Cardiac fibroblast (primary cell): ENCODE measurements around the gene ASIC3.
A peak's percentile ranks its signal among the peaks of the same experiment; 100 is the strongest.

Experiments
- DNase-seq, 2 donors: peaks; one replicate each; pipeline versions ENCODE4 v3.0.0 to v3.0.0-alpha.2; 2010; ENCODE audit warnings: low read depth in 2 of 2
- H3K4me3 ChIP-seq, 2 donors: replicated peaks in 1 of 2; 1 replicate in 1 of 2; 2 replicates in 1 of 2; pipeline ENCODE4 v1.5.1; 2011; ENCODE audit warnings: low read depth in 2 of 2, low read length in 2 of 2, mild to moderate bottlenecking in 2 of 2, moderate library complexity in 1 of 2
- TF ChIP-seq, protein P1 (sequence below): IDR thresholded peaks from one replicate; pipeline ENCODE4 v1.5.1; 2011; ENCODE audit warnings: low read depth, mild to moderate bottlenecking, low read length, inconsistent platforms

The ASIC3 gene

DNA sequence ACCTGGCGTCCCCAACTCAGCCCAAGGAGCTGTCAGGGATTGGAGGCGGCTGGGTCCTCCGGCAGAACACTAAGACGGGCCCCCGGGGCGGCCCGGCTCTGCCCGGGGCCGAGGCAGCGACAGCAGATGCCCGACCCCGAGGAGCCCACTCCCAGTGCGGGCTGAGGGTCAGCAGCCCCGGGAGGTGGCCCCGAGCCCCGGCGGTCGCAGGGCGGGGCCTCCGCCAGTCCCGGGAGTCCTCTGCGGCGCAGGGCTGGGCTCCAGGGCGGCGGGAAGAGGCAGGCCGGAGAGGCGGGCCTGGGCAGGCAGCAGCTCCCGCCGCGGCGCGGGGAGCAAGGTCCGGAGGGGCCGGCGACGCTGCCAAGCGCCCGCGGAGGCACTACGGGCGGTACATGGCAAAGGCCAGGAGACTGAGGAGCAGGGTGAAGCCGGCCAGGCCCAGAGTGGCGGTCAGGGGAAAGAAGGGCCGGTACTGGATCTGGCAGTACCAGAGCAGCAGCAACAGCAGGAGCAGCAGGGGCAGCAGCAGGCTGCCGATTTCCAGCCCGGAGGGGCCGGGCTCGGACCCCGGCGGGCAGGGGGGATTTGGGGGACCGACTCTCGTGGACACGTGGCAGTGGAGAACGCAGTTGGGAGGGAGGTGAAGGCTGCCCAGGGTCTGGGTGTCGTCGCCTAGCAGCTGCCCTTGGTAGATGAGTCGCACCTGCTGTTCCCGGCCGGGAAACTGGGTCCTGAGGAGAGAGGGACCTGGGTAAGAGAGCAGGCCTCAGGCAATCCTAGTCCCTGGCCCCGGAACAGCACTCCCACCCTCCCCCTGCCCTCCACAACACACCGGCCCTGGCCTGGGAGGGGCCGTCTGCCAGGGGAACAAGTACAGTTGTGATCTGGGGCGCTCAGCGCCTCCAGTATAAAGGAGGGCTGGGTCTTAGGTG, 33.1 kb downstream of the ASIC3 start:
- peak overlapping the region; percentile 35 to 76 for H3K4me3 ChIP-seq
- TF ChIP-seq, protein P1, sequence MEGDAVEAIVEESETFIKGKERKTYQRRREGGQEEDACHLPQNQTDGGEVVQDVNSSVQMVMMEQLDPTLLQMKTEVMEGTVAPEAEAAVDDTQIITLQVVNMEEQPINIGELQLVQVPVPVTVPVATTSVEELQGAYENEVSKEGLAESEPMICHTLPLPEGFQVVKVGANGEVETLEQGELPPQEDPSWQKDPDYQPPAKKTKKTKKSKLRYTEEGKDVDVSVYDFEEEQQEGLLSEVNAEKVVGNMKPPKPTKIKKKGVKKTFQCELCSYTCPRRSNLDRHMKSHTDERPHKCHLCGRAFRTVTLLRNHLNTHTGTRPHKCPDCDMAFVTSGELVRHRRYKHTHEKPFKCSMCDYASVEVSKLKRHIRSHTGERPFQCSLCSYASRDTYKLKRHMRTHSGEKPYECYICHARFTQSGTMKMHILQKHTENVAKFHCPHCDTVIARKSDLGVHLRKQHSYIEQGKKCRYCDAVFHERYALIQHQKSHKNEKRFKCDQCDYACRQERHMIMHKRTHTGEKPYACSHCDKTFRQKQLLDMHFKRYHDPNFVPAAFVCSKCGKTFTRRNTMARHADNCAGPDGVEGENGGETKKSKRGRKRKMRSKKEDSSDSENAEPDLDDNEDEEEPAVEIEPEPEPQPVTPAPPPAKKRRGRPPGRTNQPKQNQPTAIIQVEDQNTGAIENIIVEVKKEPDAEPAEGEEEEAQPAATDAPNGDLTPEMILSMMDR = no peak
- DNase-seq = peak in 1 of 2 donors; percentile 34

DNA sequence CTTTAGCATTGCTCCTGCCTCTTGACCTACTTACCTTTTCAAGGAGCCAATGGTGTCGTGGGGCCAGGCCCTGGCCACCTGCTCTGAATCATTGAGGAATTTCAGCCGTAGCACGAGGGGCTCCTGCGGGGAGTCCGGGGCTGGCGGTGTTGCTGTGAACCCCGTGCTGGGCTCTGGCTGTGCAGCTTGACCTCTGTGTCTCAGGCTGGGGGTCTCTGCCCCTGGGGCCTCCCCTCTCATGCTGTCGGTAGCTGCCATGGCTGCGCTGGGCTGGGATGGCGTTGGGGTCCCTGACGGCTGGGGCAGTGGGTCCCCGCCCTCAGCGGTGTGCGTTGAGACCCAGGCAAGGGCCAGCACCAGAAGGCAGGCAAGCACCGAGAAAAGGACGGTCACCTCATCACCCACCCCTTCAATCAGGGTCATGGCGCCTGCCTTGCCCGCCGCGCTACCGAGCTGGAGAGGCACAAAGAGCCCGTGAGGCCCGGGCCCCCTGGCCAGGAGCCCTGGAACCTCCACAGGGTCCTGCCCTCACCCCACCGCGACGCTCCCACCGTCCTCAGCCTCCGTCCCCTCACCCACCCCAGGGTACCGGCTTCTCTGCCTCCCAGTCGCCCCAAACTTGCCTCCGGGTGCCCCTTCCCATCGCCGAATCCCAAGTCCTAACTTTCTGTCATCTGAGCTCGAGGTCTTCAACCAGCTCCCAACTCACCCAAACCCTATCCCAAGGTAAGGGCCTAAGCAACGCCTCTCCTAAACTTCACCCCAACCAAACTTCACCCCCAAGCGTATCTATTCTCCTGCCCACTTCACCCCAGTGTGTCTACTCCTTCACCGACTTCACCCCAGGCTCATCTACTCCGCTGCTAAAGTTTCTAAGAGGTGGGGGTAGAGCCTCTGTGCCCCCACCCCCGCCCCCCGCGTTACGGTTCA, 34.1 kb downstream of the ASIC3 start:
- DNase-seq = no peak
- TF ChIP-seq, protein P1 = no peak

DNA sequence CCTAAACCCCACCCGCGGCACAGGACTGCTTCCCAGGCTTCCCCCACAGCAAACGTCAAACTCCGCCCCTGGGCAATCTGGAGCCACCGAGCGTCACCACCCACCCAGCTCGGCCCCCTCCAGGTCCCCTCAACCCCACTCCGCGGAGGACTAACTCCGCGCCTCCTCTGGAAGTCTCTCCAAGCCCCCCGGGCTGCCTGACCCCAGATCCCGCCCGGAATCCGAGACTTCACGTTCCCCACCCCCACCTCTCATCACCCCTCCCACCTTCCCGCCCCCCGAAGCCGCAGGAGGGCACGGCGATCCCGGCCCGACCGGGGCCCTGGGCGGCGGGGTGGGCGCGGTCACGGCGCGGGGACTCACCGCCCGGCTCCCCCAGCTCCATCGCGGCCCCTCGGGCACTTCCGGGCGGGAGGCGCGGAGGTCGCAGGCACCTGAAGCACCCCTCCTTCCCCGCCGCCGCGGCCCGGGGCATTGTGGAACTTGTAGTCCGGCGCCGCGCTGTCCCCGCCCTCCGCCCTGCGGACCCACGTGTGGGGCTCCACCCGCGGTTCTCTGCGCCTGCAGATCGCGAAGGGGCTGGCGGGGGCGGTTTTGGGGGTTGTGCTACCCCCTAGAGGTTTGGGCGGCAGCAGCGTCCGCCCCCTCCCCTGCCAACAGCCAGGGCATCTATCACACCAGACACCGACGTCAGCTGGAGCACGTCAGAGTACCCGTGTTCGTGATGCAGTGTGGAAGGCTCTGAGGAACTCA, 34.9 kb downstream of the ASIC3 start, which contains the start of gene TMUB1:
TMUB1 (minus strand) TSS at position 423 of the 753 bp plus-strand sequence. CDS start 930 bp downstream, outside the sequence.
- TF ChIP-seq, protein P1 = no peak
- H3K4me3 ChIP-seq = peak within 1 kb of the TSS; percentile 73 to 76
- DNase-seq = peak; percentile 46 to 61

More for the DNA sequence above, 34.1 kb downstream of the ASIC3 start:
- peak overlapping the region; percentile 73 to 76 for H3K4me3 ChIP-seq

DNA sequence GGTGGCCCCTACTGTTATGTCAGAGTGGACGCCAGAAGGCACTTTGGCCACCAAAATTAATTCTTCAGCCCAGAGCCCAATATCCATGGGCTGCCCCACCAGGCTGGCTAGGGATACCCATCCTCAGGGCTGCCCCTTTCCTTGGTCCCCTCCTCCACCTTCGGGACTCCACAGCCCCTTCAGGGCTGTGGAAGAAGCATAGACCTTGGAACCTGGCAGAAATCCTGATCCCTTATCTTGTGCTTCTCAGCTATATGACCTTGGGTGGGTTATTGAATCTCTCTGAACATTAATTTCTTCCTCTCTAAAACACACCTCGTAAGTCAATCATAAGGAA, 35.5 kb downstream of the ASIC3 start:
- no peak for DNase-seq
- TF ChIP-seq, protein P1 = no peak
- H3K4me3 ChIP-seq = peak overlapping the region; percentile 73 to 76

DNA sequence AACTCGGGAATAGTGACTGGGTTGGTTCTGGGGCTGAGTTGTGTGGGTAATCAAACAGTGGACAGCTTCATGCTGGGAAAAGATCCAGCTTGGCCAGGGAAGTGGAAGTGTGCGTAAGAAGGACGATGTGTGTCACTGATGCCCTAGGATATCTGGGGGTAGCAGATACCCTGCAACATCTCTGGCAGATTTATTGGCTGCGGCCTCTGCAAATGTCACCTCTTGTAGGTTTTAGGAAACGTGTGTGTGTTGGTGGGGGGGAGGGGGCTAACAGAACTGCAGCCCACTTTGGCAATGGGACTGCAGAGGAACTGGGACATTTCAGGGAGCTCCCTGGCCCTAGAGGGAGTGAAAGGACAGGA, 37.0 kb downstream of the ASIC3 start:
- TF ChIP-seq, protein P1 = no peak
- peak overlapping the region in 1 of 2 donors; percentile 53 for H3K4me3 ChIP-seq
- DNase-seq = peak in 1 of 2 donors; percentile 37
